ENCODE results near the gene BCAS1.

BCAS1 gene

DNA sequence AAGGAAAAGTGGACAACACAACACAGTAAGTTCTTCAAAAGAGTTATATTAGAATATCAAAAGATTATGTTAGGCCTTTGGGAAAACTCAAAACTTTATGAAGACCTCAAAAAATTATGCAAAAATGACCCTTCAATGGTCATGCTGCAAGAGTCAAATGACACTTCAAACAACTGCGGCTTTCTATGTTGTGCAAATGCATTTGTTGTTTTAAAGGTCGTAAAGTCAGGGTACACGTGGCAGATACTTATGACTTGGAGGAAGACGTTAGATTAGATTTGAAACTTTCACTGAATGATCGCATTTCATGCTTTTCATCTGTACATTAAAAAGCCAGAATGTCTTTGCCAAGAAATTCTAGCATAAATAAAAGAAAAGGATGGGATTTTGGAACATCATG is 31.4 kb downstream of the BCAS1 start:
- Histone ChIP-seq H3K9ac (ENCODE audit: low read length) (no peak overlapping the region), H3K27me3 (ENCODE audit: low read depth, low read length) (no peaks in the 10 kb centered on the region), H3K4me2 (ENCODE audit: low read length) (no peak overlapping the region), H3K79me2 (ENCODE audit: low read length) (no peaks in the 10 kb centered on the region), H3K4me3 (ENCODE audit: low read length) (no peak overlapping the region), H4K20me1 (ENCODE audit: insufficient read depth, low read length) (no peaks in the 10 kb centered on the region), H3K4me1 (ENCODE audit: low read length) (peaks cover 3% of the 10 kb centered on the region; the same call in 1 of the 2 replicates), H3K9me3 (ENCODE audit: insufficient read depth, low read length) (no peaks in the 10 kb centered on the region), H3K36me3 (replicated peaks; ENCODE audit: low read depth, low read length) (no peaks in the 10 kb centered on the region), H3K27ac (ENCODE audit: low read length) (no peak overlapping the region), H2AFZ (ENCODE audit: low read depth, low read length) (no peak overlapping the region)
- TF ChIP-seq EZH2phosphoT487 (IDR thresholded peaks at IDR 0.05; ENCODE audit: low read depth): no peak
- TF ChIP-seq, protein P1, sequence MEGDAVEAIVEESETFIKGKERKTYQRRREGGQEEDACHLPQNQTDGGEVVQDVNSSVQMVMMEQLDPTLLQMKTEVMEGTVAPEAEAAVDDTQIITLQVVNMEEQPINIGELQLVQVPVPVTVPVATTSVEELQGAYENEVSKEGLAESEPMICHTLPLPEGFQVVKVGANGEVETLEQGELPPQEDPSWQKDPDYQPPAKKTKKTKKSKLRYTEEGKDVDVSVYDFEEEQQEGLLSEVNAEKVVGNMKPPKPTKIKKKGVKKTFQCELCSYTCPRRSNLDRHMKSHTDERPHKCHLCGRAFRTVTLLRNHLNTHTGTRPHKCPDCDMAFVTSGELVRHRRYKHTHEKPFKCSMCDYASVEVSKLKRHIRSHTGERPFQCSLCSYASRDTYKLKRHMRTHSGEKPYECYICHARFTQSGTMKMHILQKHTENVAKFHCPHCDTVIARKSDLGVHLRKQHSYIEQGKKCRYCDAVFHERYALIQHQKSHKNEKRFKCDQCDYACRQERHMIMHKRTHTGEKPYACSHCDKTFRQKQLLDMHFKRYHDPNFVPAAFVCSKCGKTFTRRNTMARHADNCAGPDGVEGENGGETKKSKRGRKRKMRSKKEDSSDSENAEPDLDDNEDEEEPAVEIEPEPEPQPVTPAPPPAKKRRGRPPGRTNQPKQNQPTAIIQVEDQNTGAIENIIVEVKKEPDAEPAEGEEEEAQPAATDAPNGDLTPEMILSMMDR (IDR thresholded peaks at IDR 0.05; ENCODE audit: low read depth, low read length): no peak

DNA sequence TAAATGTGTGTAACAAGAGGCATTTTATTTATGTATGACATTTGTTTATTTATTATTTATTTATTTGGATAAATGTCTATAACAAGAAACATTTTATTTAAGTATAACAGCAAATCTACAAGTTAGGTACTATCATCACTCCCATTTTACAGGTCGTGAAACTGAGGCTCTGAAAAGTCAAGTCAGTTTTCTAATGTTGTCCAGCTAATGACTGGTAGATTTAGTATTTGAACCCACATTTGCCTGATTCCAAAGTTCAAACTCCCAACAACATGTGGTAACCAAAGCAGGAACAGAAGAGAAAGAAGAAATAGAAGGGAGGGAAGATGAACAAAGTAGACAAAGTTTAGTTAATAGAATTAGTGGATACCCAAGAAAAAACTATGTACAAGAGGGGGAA is 32.9 kb downstream of the BCAS1 start:
- H3K27ac ChIP-seq (ENCODE audit: low read length): no peak overlapping the region
- H3K4me1 ChIP-seq (ENCODE audit: low read length): no peaks in the 10 kb centered on the region
- H3K9me3 ChIP-seq (ENCODE audit: insufficient read depth, low read length): peaks cover 4% of the 10 kb centered on the region; the same call in 1 of the 2 replicates
- H3K4me2 ChIP-seq (ENCODE audit: low read length): no peak overlapping the region
- H3K9ac ChIP-seq (ENCODE audit: low read length): no peak overlapping the region
- TF ChIP-seq, protein P1 (IDR thresholded peaks at IDR 0.05; ENCODE audit: low read depth, low read length): no peak
- no peak for TF ChIP-seq EZH2phosphoT487 (IDR thresholded peaks at IDR 0.05; ENCODE audit: low read depth)
- H2AFZ ChIP-seq (ENCODE audit: low read depth, low read length): no peak overlapping the region
- H3K36me3 ChIP-seq (replicated peaks; ENCODE audit: low read depth, low read length): no peaks in the 10 kb centered on the region
- no peaks in the 10 kb centered on the region for H4K20me1 ChIP-seq (ENCODE audit: insufficient read depth, low read length)
- no peaks in the 10 kb centered on the region for H3K27me3 ChIP-seq (ENCODE audit: low read depth, low read length)
- H3K79me2 ChIP-seq (ENCODE audit: low read length): no peaks in the 10 kb centered on the region
- no peak overlapping the region for H3K4me3 ChIP-seq (ENCODE audit: low read length)

DNA sequence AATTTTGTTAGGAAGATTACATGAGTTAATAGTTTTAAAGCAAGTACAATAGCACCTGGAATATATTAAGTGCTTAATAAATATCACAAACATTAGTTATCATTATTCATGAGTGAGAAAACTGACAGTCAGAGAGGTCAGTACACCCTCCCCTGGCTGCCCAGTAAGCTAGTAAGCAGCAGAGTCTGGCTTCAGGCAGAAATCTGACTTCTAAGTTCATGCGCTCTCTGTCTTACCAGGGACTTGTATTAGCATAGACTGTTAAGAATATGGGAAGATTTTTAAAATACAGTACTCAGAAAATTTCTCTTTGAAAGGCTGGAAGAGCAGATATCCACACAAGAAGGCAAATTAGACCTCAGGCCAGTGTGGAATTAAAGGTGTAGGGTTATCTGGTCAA is 40.8 kb downstream of the BCAS1 start:
- Histone ChIP-seq H3K4me2 (ENCODE audit: low read length) (no peak overlapping the region), H3K79me2 (ENCODE audit: low read length) (no peaks in the 10 kb centered on the region), H3K36me3 (replicated peaks; ENCODE audit: low read depth, low read length) (no peaks in the 10 kb centered on the region), H3K27ac (ENCODE audit: low read length) (no peak overlapping the region), H4K20me1 (ENCODE audit: insufficient read depth, low read length) (no peaks in the 10 kb centered on the region), H3K4me3 (ENCODE audit: low read length) (no peak overlapping the region), H2AFZ (ENCODE audit: low read depth, low read length) (no peak overlapping the region), H3K9me3 (ENCODE audit: insufficient read depth, low read length) (peaks cover 15% of the 10 kb centered on the region), H3K9ac (ENCODE audit: low read length) (no peak overlapping the region), H3K27me3 (ENCODE audit: low read depth, low read length) (peaks cover 8% of the 10 kb centered on the region; the same call in 1 of the 2 replicates), H3K4me1 (ENCODE audit: low read length) (no peaks in the 10 kb centered on the region)
- TF ChIP-seq, protein P1 (IDR thresholded peaks at IDR 0.05; ENCODE audit: low read depth, low read length): no peak
- TF ChIP-seq EZH2phosphoT487 (IDR thresholded peaks at IDR 0.05; ENCODE audit: low read depth): no peak

DNA sequence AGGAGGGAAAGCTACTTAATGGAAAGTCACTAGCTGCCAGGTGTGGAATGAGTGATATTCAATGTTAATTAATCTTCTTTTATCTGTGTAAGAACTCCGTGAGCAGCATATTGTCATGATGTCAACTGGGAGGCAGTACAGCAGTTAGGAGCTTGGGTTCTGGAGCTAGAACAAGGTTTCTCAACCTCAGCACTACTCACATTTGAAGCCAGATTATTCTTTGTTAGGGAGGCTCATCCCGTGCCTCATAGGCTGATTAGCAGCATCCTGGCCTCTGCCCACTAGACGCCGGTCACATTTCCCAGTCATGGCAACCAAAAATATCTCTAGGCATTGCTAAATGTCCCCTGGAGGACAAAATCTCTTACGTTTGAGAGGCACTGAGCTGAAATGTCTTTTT is 41.2 kb downstream of the BCAS1 start:
- Histone ChIP-seq H3K9me3 (ENCODE audit: insufficient read depth, low read length) (peaks cover 15% of the 10 kb centered on the region), H3K79me2 (ENCODE audit: low read length) (no peaks in the 10 kb centered on the region), H2AFZ (ENCODE audit: low read depth, low read length) (no peak overlapping the region), H3K36me3 (replicated peaks; ENCODE audit: low read depth, low read length) (no peaks in the 10 kb centered on the region), H3K4me2 (ENCODE audit: low read length) (no peak overlapping the region), H3K9ac (ENCODE audit: low read length) (no peak overlapping the region), H3K27ac (ENCODE audit: low read length) (no peak overlapping the region), H3K27me3 (ENCODE audit: low read depth, low read length) (peaks cover 13% of the 10 kb centered on the region), H3K4me3 (ENCODE audit: low read length) (no peak overlapping the region), H4K20me1 (ENCODE audit: insufficient read depth, low read length) (no peaks in the 10 kb centered on the region), H3K4me1 (ENCODE audit: low read length) (no peaks in the 10 kb centered on the region)
- TF ChIP-seq, protein P1 (IDR thresholded peaks at IDR 0.05; ENCODE audit: low read depth, low read length): no peak
- TF ChIP-seq EZH2phosphoT487 (IDR thresholded peaks at IDR 0.05; ENCODE audit: low read depth): no peak

Measured in OCI-LY3 (cell line).